HCT116 (cell line): ENCODE results near the gene GLO1. TPM values are rescaled to one million over a fixed set of nuclear protein-coding genes. Genes with fewer than 3 reads are reported as not detected.

Experiments
- ATAC-seq: fragments of 200-7000 bp; cut with Tn5 transposase; 2 replicates; pipeline ENCODE4 v1.9.1; 2020; ENCODE audit warnings: mild to moderate bottlenecking, moderate library complexity
- BruUV-seq: library from RNA; stranded (reverse); fragments of 400-500 nt; replicated peaks from 2 replicates; lab custom pipeline; 2021; lab: Mats Ljungman, UMichigan
- CTCF ChIA-PET: fragments of 300-600 bp; sonication (Branson Sonifier 250); formaldehyde crosslinking; loops from one replicate; lab custom pipeline; 2021; ENCODE audit warnings: antibody characterized with exemption; lab: Charles Lee
- POLR2A ChIA-PET: fragments of 300-600, 350-600 bp; sonication (Branson Sonifier 250); formaldehyde crosslinking; loops from one replicate; lab custom pipeline; 2021; ENCODE audit warnings: antibody characterized with exemption; lab: Charles Lee
- RAD21 ChIA-PET, 2 experiments: fragments of 300-600 bp; sonication (Branson Sonifier 250); formaldehyde crosslinking; loops; one replicate each; lab custom pipeline; 2023; ENCODE audit warnings: low total read pairs in 2 of 2; ENCODE audit not compliant: uncharacterized antibody in 2 of 2, unreplicated experiment in 2 of 2, low non-redundant PET in 1 of 2; lab: Charles Lee
- DNase-seq: peaks from one replicate; pipeline ENCODE4 v3.0.0-alpha.2; 2010; ENCODE audit warnings: low read depth, low spot score
- H2AFZ ChIP-seq: fragments of 200-600 bp; shearing (Covaris generic), sonication (generic); 2 replicates; pipeline ENCODE4 v1.6.1; 2017; ENCODE audit warnings: low read depth, mixed run types, mixed read lengths, antibody characterized with exemption, low read length; ENCODE audit not compliant: poor library complexity, severe bottlenecking
- H3K27ac ChIP-seq: 2 replicates; pipeline ENCODE4 v1.5.1; 2012; ENCODE audit warnings: low read depth, low read length
- H3K27me3 ChIP-seq: fragments of 200-600 bp; sonication (generic); 2 replicates; pipeline ENCODE4 v1.6.1; 2016; ENCODE audit warnings: mixed run types, low read length, mixed read lengths; ENCODE audit not compliant: insufficient read depth
- H3K36me3 ChIP-seq, 2 experiments: fragments of 200-500 bp in 1 of 2; fragments of 200-600 bp in 1 of 2; sonication (Bioruptor generic) in 1 of 2; sonication (generic) in 1 of 2; 2 replicates each; pipeline versions ENCODE4 v1.5.1 to v1.6.1; 2014 to 2016; ENCODE audit warnings: low read length in 2 of 2, inconsistent platforms in 1 of 2, mixed read lengths in 1 of 2, mixed run types in 1 of 2; ENCODE audit not compliant: insufficient read depth in 2 of 2, control insufficient read depth in 1 of 2
- H3K4me1 ChIP-seq, 2 experiments: fragments of 200-600 bp in 1 of 2; sonication (generic) in 1 of 2; 2 replicates each; pipeline versions ENCODE4 v1.5.1 to v1.6.1; 2012 to 2017; ENCODE audit warnings: low read length in 2 of 2, inconsistent platforms in 1 of 2, mild to moderate bottlenecking in 1 of 2, mixed read lengths in 1 of 2, mixed run types in 1 of 2, moderate library complexity in 1 of 2; ENCODE audit not compliant: insufficient read depth in 2 of 2, control insufficient read depth in 1 of 2
- H3K4me2 ChIP-seq: fragments of 200-600 bp; sonication (generic); 2 replicates; pipeline ENCODE4 v1.6.1; 2017; ENCODE audit warnings: mixed run types, low read length, mixed read lengths
- H3K4me3 ChIP-seq, 2 experiments: fragments of 200-600 bp in 1 of 2; sonication (generic) in 1 of 2; replicated peaks in 1 of 2; 2 replicates each; pipeline ENCODE4 v1.5.1; 2011 to 2016; ENCODE audit warnings: low read length in 2 of 2, control low read depth in 1 of 2, low read depth in 1 of 2, mild to moderate bottlenecking in 1 of 2, mixed read lengths in 1 of 2, mixed run types in 1 of 2
- H3K79me2 ChIP-seq: fragments of 200-600 bp; sonication (generic); 2 replicates; pipeline ENCODE4 v1.6.1; 2017; ENCODE audit warnings: mild to moderate bottlenecking, mixed run types, low read length, moderate library complexity, mixed read lengths; ENCODE audit not compliant: insufficient read depth
- H3K9ac ChIP-seq: fragments of 200-600 bp; sonication (generic); 2 replicates; pipeline ENCODE4 v1.6.1; 2016; ENCODE audit warnings: low read length, mixed read lengths
- H3K9me2 ChIP-seq: fragments of 200-600 bp; sonication (generic), shearing (Covaris generic); 2 replicates; pipeline ENCODE4 v1.6.1; 2017; ENCODE audit warnings: mixed run types, mild to moderate bottlenecking, moderate library complexity; ENCODE audit not compliant: insufficient read depth
- H3K9me3 ChIP-seq, 2 experiments: fragments of 200-500 bp in 1 of 2; fragments of 200-600 bp in 1 of 2; sonication (Bioruptor generic) in 1 of 2; sonication (generic) in 1 of 2; 2 replicates each; pipeline ENCODE4 v1.6.1; 2014 to 2017; ENCODE audit warnings: low read length in 2 of 2, mixed read lengths in 2 of 2, inconsistent platforms in 1 of 2, low read depth in 1 of 2, mild to moderate bottlenecking in 1 of 2, mixed run types in 1 of 2, moderate library complexity in 1 of 2; ENCODE audit not compliant: control insufficient read depth in 1 of 2, insufficient read depth in 1 of 2
- H4K20me1 ChIP-seq: fragments of 200-600 bp; sonication (generic), shearing (Covaris generic); 2 replicates; pipeline ENCODE4 v1.6.1; 2017; ENCODE audit warnings: mixed run types, mild to moderate bottlenecking, moderate library complexity; ENCODE audit not compliant: insufficient read depth
- CEBPB ChIP-seq: IDR thresholded peaks from 2 replicates; pipeline ENCODE4 v1.6.1; 2012; ENCODE audit warnings: low read depth
- ELF1 ChIP-seq: IDR thresholded peaks from 2 replicates; pipeline ENCODE4 v1.6.1; 2012; ENCODE audit warnings: low read depth, borderline replicate concordance
- EZH2 ChIP-seq: fragments of 200-600 bp; sonication (generic); IDR thresholded peaks from 2 replicates; pipeline ENCODE4 v1.6.1; 2017; ENCODE audit warnings: antibody characterized with exemption, mixed run types
- EZH2phosphoT487 ChIP-seq: fragments of 200-600 bp; IDR thresholded peaks from 2 replicates; pipeline ENCODE4 v1.6.1; 2018; ENCODE audit warnings: antibody characterized with exemption, borderline replicate concordance
- JUND ChIP-seq: IDR thresholded peaks from 2 replicates; pipeline ENCODE4 v1.6.1; 2012
- POLR2A ChIP-seq: IDR thresholded peaks from 2 replicates; pipeline ENCODE4 v1.7.0; 2011; ENCODE audit warnings: borderline replicate concordance; ENCODE audit not compliant: insufficient read depth, insufficient read length; ENCODE audit errors: extremely low read depth
- RAD21 ChIP-seq: IDR thresholded peaks from 2 replicates; pipeline ENCODE4 v1.6.1; 2012; ENCODE audit warnings: low read depth, mild to moderate bottlenecking
- SIN3A ChIP-seq: IDR thresholded peaks from 2 replicates; pipeline ENCODE4 v1.6.1; 2012; ENCODE audit warnings: low read depth
- SP1 ChIP-seq: IDR thresholded peaks from 2 replicates; pipeline ENCODE4 v1.6.1; 2012; ENCODE audit warnings: low read depth
- SRF ChIP-seq: IDR thresholded peaks from 2 replicates; pipeline ENCODE4 v1.6.1; 2012; ENCODE audit warnings: low read depth
- TCF7L2 ChIP-seq: IDR thresholded peaks from 2 replicates; pipeline ENCODE4 v1.7.0; 2011; ENCODE audit warnings: borderline replicate concordance, inconsistent platforms; ENCODE audit not compliant: insufficient read depth, insufficient read length; ENCODE audit errors: extremely low read depth
- YY1 ChIP-seq: IDR thresholded peaks from 2 replicates; pipeline ENCODE4 v1.6.1; 2011; ENCODE audit warnings: low read length, low read depth, moderate library complexity, mild to moderate bottlenecking; ENCODE audit not compliant: insufficient replicate concordance; ENCODE audit errors: extremely low read depth
- ZFX ChIP-seq: fragments of 450-650 bp; IDR thresholded peaks from 2 replicates; pipeline ENCODE4 v1.6.1; 2017
- ZNF274 ChIP-seq: fragments of 200-500 bp; sonication (Bioruptor generic); IDR thresholded peaks from 2 replicates; pipeline ENCODE4 v1.6.1; 2014; ENCODE audit warnings: mild to moderate bottlenecking, low read depth, low read length, inconsistent platforms
- intact Hi-C: fragments of 100-400 bp; cut with micrococcal nuclease; formaldehyde crosslinking; loops from 2 replicates; pipeline ENCODE4 v1.10.0; 2022
- total RNA-seq: library from RNA; stranded (reverse); gene quantifications from one replicate; pipeline ENCODE4 v1.2.1, GENCODE V29; 2021; ENCODE audit not compliant: unreplicated experiment
- TF ChIP-seq, protein P1 (sequence below), 3 experiments: fragments of 200-600 bp in 1 of 3; sonication (generic) in 1 of 3; IDR thresholded peaks in 2 of 3; conservative IDR thresholded peaks in 1 of 3; 2 replicates each; pipeline ENCODE4 v1.5.1; 2012 to 2017; ENCODE audit warnings: low read depth in 2 of 3, low read length in 2 of 3, antibody characterized with exemption in 1 of 3, borderline replicate concordance in 1 of 3, control low read depth in 1 of 3, mild to moderate bottlenecking in 1 of 3, mixed read lengths in 1 of 3, mixed run types in 1 of 3, moderate library complexity in 1 of 3; ENCODE audit not compliant: insufficient read depth in 1 of 3
- TF ChIP-seq, protein P2 (sequence below): IDR thresholded peaks from 2 replicates; pipeline ENCODE4 v1.6.1; 2012
- TF ChIP-seq, protein P3 (sequence below): IDR thresholded peaks from 2 replicates; pipeline ENCODE4 v1.6.1; 2012; ENCODE audit warnings: low read depth
- TF ChIP-seq, protein P4 (sequence below): IDR thresholded peaks from 2 replicates; pipeline ENCODE4 v1.6.1; 2011; ENCODE audit warnings: mild to moderate bottlenecking, low read length, moderate library complexity; ENCODE audit not compliant: insufficient replicate concordance; ENCODE audit errors: extremely low read depth
- TF ChIP-seq, protein P5 (sequence below): IDR thresholded peaks from 2 replicates; pipeline ENCODE4 v1.6.1; 2012

The GLO1 gene
- total RNA-seq, 1 experiment from 2014 or later = 191 TPM

DNA sequence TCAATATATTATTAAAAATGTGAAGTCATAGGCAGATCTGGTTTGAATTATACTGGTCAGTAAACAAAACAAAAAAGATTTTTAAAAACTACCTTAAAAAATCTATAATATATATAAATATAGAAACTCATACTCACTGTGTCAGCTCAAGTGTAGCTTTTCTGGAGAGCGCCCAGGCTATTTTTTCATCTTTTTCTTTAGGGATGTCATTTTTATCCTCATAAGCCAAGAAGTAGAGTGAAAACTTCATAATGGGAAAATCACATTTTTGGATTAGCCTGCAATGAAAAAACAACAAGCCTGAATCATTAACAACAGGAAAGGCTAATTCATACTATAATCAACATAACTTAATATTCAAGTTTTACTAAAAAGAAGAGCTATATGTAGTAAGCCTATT is 18.7 kb downstream of the GLO1 start:
- Histone ChIP-seq H3K9me2 (no peaks in the 10 kb centered on the region), H3K36me3 (peaks cover 16 to 36% of the 10 kb centered on the region in 2 experiments), H3K79me2 (peaks cover 50% of the 10 kb centered on the region), H3K27me3 (no peaks in the 10 kb centered on the region), H2AFZ (no peak overlapping the region), H3K9ac (no peak overlapping the region), H3K4me2 (no peak overlapping the region), H3K4me1 (no peaks in the 10 kb centered on the region), H3K4me3 (no peak overlapping the region), H4K20me1 (0 out of 2 replicates have a peak, but pooled peaks cover 5% of the 10 kb centered on the region), H3K9me3 (no peaks in the 10 kb centered on the region), H3K27ac (no peak overlapping the region)
- RAD21 ChIA-PET = no interaction called here
- DNase-seq = no peak
- no peak for ATAC-seq
- CTCF ChIA-PET = no interaction called here
- intact Hi-C loops = no loop called here
- BruUV-seq = no TSS peak
- no peak for TF ChIP-seq YY1
- TF ChIP-seq EZH2phosphoT487 = no peak
- TF ChIP-seq SP1 = no peak
- TF ChIP-seq ZFX = no peak
- TF ChIP-seq, protein P1, sequence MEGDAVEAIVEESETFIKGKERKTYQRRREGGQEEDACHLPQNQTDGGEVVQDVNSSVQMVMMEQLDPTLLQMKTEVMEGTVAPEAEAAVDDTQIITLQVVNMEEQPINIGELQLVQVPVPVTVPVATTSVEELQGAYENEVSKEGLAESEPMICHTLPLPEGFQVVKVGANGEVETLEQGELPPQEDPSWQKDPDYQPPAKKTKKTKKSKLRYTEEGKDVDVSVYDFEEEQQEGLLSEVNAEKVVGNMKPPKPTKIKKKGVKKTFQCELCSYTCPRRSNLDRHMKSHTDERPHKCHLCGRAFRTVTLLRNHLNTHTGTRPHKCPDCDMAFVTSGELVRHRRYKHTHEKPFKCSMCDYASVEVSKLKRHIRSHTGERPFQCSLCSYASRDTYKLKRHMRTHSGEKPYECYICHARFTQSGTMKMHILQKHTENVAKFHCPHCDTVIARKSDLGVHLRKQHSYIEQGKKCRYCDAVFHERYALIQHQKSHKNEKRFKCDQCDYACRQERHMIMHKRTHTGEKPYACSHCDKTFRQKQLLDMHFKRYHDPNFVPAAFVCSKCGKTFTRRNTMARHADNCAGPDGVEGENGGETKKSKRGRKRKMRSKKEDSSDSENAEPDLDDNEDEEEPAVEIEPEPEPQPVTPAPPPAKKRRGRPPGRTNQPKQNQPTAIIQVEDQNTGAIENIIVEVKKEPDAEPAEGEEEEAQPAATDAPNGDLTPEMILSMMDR (IDR thresholded peaks at IDR 0.05 in 2 of 3, conservative IDR thresholded peaks at IDR 0.05 in 1 of 3; ENCODE audit: borderline replicate concordance in 1 of 3, insufficient read depth in 1 of 3, low read depth in 2 of 3, low read length in 2 of 3) = no peak
- TF ChIP-seq ZNF274 = no peak
- no peak for TF ChIP-seq EZH2
- TF ChIP-seq SIN3A = no peak
- TF ChIP-seq, protein P2, sequence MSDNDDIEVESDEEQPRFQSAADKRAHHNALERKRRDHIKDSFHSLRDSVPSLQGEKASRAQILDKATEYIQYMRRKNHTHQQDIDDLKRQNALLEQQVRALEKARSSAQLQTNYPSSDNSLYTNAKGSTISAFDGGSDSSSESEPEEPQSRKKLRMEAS = no peak
- TF ChIP-seq TCF7L2 = no peak
- TF ChIP-seq, protein P3, sequence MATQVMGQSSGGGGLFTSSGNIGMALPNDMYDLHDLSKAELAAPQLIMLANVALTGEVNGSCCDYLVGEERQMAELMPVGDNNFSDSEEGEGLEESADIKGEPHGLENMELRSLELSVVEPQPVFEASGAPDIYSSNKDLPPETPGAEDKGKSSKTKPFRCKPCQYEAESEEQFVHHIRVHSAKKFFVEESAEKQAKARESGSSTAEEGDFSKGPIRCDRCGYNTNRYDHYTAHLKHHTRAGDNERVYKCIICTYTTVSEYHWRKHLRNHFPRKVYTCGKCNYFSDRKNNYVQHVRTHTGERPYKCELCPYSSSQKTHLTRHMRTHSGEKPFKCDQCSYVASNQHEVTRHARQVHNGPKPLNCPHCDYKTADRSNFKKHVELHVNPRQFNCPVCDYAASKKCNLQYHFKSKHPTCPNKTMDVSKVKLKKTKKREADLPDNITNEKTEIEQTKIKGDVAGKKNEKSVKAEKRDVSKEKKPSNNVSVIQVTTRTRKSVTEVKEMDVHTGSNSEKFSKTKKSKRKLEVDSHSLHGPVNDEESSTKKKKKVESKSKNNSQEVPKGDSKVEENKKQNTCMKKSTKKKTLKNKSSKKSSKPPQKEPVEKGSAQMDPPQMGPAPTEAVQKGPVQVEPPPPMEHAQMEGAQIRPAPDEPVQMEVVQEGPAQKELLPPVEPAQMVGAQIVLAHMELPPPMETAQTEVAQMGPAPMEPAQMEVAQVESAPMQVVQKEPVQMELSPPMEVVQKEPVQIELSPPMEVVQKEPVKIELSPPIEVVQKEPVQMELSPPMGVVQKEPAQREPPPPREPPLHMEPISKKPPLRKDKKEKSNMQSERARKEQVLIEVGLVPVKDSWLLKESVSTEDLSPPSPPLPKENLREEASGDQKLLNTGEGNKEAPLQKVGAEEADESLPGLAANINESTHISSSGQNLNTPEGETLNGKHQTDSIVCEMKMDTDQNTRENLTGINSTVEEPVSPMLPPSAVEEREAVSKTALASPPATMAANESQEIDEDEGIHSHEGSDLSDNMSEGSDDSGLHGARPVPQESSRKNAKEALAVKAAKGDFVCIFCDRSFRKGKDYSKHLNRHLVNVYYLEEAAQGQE = no peak
- no peak for TF ChIP-seq JUND
- TF ChIP-seq SRF = no peak
- TF ChIP-seq CEBPB = no peak
- no peak for TF ChIP-seq ELF1
- TF ChIP-seq, protein P4, sequence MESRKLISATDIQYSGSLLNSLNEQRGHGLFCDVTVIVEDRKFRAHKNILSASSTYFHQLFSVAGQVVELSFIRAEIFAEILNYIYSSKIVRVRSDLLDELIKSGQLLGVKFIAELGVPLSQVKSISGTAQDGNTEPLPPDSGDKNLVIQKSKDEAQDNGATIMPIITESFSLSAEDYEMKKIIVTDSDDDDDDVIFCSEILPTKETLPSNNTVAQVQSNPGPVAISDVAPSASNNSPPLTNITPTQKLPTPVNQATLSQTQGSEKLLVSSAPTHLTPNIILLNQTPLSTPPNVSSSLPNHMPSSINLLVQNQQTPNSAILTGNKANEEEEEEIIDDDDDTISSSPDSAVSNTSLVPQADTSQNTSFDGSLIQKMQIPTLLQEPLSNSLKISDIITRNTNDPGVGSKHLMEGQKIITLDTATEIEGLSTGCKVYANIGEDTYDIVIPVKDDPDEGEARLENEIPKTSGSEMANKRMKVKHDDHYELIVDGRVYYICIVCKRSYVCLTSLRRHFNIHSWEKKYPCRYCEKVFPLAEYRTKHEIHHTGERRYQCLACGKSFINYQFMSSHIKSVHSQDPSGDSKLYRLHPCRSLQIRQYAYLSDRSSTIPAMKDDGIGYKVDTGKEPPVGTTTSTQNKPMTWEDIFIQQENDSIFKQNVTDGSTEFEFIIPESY = no peak
- TF ChIP-seq RAD21 = no peak
- TF ChIP-seq POLR2A = no peak
- TF ChIP-seq, protein P5, sequence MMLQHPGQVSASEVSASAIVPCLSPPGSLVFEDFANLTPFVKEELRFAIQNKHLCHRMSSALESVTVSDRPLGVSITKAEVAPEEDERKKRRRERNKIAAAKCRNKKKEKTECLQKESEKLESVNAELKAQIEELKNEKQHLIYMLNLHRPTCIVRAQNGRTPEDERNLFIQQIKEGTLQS = no peak
- POLR2A ChIA-PET = no interaction called here
